OCI-LY3 (cell line): ENCODE data around the gene TMEM222.
A peak's percentile ranks its signal among the peaks of the same experiment; 100 is the strongest.

Experiments used
- H2AFZ ChIP-seq: fragments of 200-600, 300-600 bp; shearing (Covaris generic); 2 replicates; pipeline ENCODE4 v1.6.0; 2014; ENCODE audit warnings: antibody characterized with exemption, low read depth, low read length
- H3K27ac ChIP-seq: fragments of 200-600, 300-600 bp; sonication (generic); 2 replicates; pipeline ENCODE4 v1.5.1; 2014; ENCODE audit warnings: mild to moderate bottlenecking, low read length, moderate library complexity, mixed read lengths
- H3K27me3 ChIP-seq: fragments of 200-600, 300-600 bp; sonication (generic); 2 replicates; pipeline ENCODE4 v1.6.1; 2014; ENCODE audit warnings: low read depth, low read length, mixed read lengths
- H3K36me3 ChIP-seq: fragments of 200-600, 300-600 bp; sonication (generic); replicated peaks from 2 replicates; pipeline ENCODE3; 2014; ENCODE audit warnings: low read depth, low read length, mixed read lengths
- H3K4me1 ChIP-seq: fragments of 300-600, 200-600 bp; sonication (generic); 2 replicates; pipeline ENCODE4 v1.6.1; 2014; ENCODE audit warnings: low read length, mixed read lengths
- H3K4me2 ChIP-seq: fragments of 200-600, 300-600 bp; sonication (generic); 2 replicates; pipeline ENCODE4 v1.6.1; 2014; ENCODE audit warnings: low read length, mixed read lengths
- H3K4me3 ChIP-seq: fragments of 300-600, 200-600 bp; sonication (generic); 2 replicates; pipeline ENCODE4 v1.5.1; 2014; ENCODE audit warnings: antibody characterized with exemption, mild to moderate bottlenecking, low read length, moderate library complexity
- H3K79me2 ChIP-seq: fragments of 300-600, 200-600 bp; shearing (Covaris generic); 2 replicates; pipeline ENCODE4 v1.6.1; 2014; ENCODE audit warnings: mild to moderate bottlenecking, low read length, mixed read lengths
- H3K9ac ChIP-seq: fragments of 300-600, 200-600 bp; shearing (Covaris generic); 2 replicates; pipeline ENCODE4 v1.6.0; 2014; ENCODE audit warnings: mild to moderate bottlenecking, low read length, moderate library complexity
- H3K9me3 ChIP-seq: fragments of 200-600, 300-600 bp; shearing (Covaris generic); 2 replicates; pipeline ENCODE4 v1.6.1; 2014; ENCODE audit warnings: low read length, mixed read lengths; ENCODE audit not compliant: insufficient read depth
- H4K20me1 ChIP-seq: fragments of 200-600, 300-600 bp; sonication (generic); 2 replicates; pipeline ENCODE4 v1.6.1; 2016; ENCODE audit warnings: low read length, mixed read lengths; ENCODE audit not compliant: insufficient read depth
- CTCF ChIP-seq: fragments of 200-600, 300-600 bp; sonication (generic); IDR thresholded peaks from 2 replicates; pipeline ENCODE4 v1.5.1; 2014; ENCODE audit warnings: antibody characterized with exemption, low read length, low read depth
- EZH2phosphoT487 ChIP-seq: fragments of 200-600 bp; shearing (Covaris generic); IDR thresholded peaks from 2 replicates; pipeline ENCODE4 v1.6.1; 2018; ENCODE audit warnings: antibody characterized with exemption, mixed run types, low read depth

The TMEM222 gene

GRCh38 chr1:27366113-27366410 lies 44.1 kb downstream of the TMEM222 start:
- H3K79me2 ChIP-seq: no peaks in the 10 kb centered on the region
- no peaks in the 10 kb centered on the region for H3K27me3 ChIP-seq
- no peaks in the 10 kb centered on the region for H4K20me1 ChIP-seq
- H3K4me2 ChIP-seq: peak overlapping the region; percentile 96
- H3K27ac ChIP-seq: 0 out of 2 replicates have a peak overlapping the region, but pooled peaks have one; percentile 12
- H3K9ac ChIP-seq: peak overlapping the region; percentile 73
- peaks cover 24% of the 10 kb centered on the region for H3K4me1 ChIP-seq
- H3K4me3 ChIP-seq: peak overlapping the region; percentile 96
- peak overlapping the region; percentile 30; the same call in 1 of the 2 replicates for H2AFZ ChIP-seq
- H3K36me3 ChIP-seq: no peaks in the 10 kb centered on the region
- H3K9me3 ChIP-seq: no peaks in the 10 kb centered on the region
- no peak for TF ChIP-seq CTCF
- no peak for TF ChIP-seq EZH2phosphoT487

GRCh38 chr1:27366411-27367159 lies 44.6 kb downstream of the TMEM222 start, which contains the start of gene MAP3K6:
Gene MAP3K6, minus strand, starts transcription at chr1:27366961. Its CDS starts 364 bp downstream, at chr1:27366597.
- Histone ChIP-seq H3K9me3 (no peaks in the 10 kb centered on the region), H3K27me3 (no peaks in the 10 kb centered on the region), H3K36me3 (no peaks in the 10 kb centered on the region), H4K20me1 (no peaks in the 10 kb centered on the region), H2AFZ (peak within 1 kb of the TSS; percentile 88), H3K9ac (peak within 1 kb of the TSS; percentile 73), H3K4me2 (peak within 1 kb of the TSS; percentile 96), H3K79me2 (no peaks in the 10 kb centered on the region), H3K4me3 (peak within 1 kb of the TSS; percentile 96), H3K27ac (0 out of 2 replicates have a peak within 1 kb of the TSS, but pooled peaks have one; percentile 12), H3K4me1 (peaks cover 24% of the 10 kb centered on the region)
- TF ChIP-seq CTCF (peak; percentile 33), EZH2phosphoT487 (no peak)

- H2AFZ ChIP-seq: peak overlapping the region; percentile 88
- no peak overlapping the region for H3K27ac ChIP-seq
Observed at GRCh38 chr1:27367160-27367650, 45.2 kb downstream of the TMEM222 start.

More at GRCh38 chr1:27367160-27367650, 45.2 kb downstream of the TMEM222 start:
- Histone ChIP-seq H3K79me2 (no peaks in the 10 kb centered on the region), H3K27me3 (no peaks in the 10 kb centered on the region), H4K20me1 (no peaks in the 10 kb centered on the region), H3K4me3 (peak overlapping the region; percentile 96), H3K9me3 (no peaks in the 10 kb centered on the region), H3K36me3 (no peaks in the 10 kb centered on the region), H3K4me1 (peaks cover 24% of the 10 kb centered on the region), H3K9ac (peak overlapping the region; percentile 52; the same call in 1 of the 2 replicates), H3K4me2 (peak overlapping the region; percentile 96)
- TF ChIP-seq CTCF: no peak
- no peak for TF ChIP-seq EZH2phosphoT487
